ENCODE data around the gene CRAMP1. TPM values are rescaled to one million over a fixed set of nuclear protein-coding genes. Genes with fewer than 3 reads are reported as not detected.
"Not testable (repeated sequence)": the region's sequence is repeated elsewhere in the genome, so short reads cannot be mapped to it uniquely, and the experiment has no call there.

Gene CRAMP1
- total and polyA plus RNA-seq, 2 donors: 4.7 to 12.2 TPM

DNA sequence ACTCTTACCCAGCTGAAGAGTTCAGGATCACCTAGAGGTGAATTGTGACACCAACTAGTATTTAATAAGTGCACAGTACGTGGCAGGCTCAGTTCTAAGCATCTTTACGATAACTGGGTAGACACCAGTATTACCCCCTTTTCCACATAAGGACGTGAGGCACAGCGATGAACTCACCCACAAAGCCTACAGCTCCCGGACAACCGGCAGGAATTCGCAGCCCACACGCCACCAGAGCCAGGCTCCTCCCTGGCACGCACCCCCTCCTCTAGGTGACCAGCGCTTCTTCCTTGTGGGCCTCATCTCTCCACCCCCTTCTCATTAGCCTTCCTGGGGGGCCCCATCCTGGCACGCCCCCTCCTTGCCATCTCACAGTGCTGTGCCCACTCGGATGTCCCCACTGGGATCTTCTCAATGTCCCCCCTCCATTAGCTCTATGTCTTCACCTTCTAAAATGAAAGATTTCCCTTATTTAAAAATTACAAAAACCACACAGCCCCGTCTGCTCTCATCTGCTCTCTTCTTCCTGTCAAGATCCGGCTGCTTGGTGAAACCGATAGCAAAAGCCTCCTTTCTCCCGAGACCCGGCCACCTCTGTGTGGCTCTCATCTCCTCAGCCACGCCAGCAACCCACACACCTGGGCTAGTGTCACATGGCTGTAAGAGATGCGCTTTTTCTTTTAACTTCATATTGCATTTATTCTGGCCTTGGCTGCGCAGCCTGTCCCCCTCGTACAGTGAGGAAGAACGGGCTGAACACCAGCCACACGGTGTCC is 21.0 kb upstream of the CRAMP1 start:
- no peak overlapping the region for H3K4me3 ChIP-seq (ENCODE audit: low read length in 2 of 2)
- no peaks in the 10 kb centered on the region for H3K4me1 ChIP-seq (ENCODE audit: control insufficient read depth in 2 of 2, insufficient read depth in 2 of 2, low read length in 2 of 2)
- no peak for DNase-seq (ENCODE audit: low read depth in 6 of 9, low spot score in 9 of 9)
- no peak overlapping the region for H3K27ac ChIP-seq (ENCODE audit: low read depth in 1 of 2, low read length in 1 of 2)
- no peaks in the 10 kb centered on the region for H3K27me3 ChIP-seq (ENCODE audit: control insufficient read depth in 2 of 2, insufficient read depth in 1 of 2, low read length in 1 of 2)
- no peaks in the 10 kb centered on the region for H3K9me3 ChIP-seq (ENCODE audit: control insufficient read depth in 2 of 2, insufficient read depth in 1 of 2, low read length in 1 of 2)
- 96% methylated on average over 23 of the region's 23 CpGs for WGBS
- peaks cover 3 to 15% of the 10 kb centered on the region in 2 donors for H3K36me3 ChIP-seq (ENCODE audit: control insufficient read depth in 2 of 2, insufficient read depth in 2 of 2, low read length in 1 of 2)

DNA sequence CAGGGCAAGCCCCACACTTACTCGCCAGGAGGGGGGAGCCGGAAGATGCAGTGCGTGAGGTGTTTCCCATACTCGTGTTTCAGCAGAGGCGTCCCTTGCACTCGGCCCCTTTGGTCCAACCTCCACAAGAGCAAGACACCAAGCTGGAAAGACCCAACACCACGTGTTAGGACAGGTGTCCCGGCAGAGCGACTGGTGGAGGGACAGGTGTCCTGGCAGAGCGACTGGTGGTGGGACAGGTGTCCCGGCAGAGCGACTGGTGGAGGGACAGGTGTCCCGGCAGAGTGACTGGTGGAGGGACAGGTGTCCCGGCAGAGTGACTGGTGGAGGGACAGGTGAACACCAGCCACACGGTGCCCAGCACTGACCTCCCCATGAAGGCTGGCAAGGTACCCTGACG is 19.7 kb upstream of the CRAMP1 start:
- no peak overlapping the region for H3K27ac ChIP-seq (ENCODE audit: low read depth in 1 of 2, low read length in 1 of 2)
- H3K27me3 ChIP-seq (ENCODE audit: control insufficient read depth in 2 of 2, insufficient read depth in 1 of 2, low read length in 1 of 2): no peaks in the 10 kb centered on the region
- no peak for DNase-seq (ENCODE audit: low read depth in 6 of 9, low spot score in 9 of 9)
- no peak overlapping the region for H3K4me3 ChIP-seq (ENCODE audit: low read length in 2 of 2)
- H3K9me3 ChIP-seq (ENCODE audit: control insufficient read depth in 2 of 2, insufficient read depth in 1 of 2, low read length in 1 of 2): no peaks in the 10 kb centered on the region
- H3K36me3 ChIP-seq (ENCODE audit: control insufficient read depth in 2 of 2, insufficient read depth in 2 of 2, low read length in 1 of 2): peaks cover 3 to 9% of the 10 kb centered on the region in 2 donors
- WGBS: 97% methylated on average over 16 of the region's 16 CpGs
- H3K4me1 ChIP-seq (ENCODE audit: control insufficient read depth in 2 of 2, insufficient read depth in 2 of 2, low read length in 2 of 2): no peaks in the 10 kb centered on the region

DNA sequence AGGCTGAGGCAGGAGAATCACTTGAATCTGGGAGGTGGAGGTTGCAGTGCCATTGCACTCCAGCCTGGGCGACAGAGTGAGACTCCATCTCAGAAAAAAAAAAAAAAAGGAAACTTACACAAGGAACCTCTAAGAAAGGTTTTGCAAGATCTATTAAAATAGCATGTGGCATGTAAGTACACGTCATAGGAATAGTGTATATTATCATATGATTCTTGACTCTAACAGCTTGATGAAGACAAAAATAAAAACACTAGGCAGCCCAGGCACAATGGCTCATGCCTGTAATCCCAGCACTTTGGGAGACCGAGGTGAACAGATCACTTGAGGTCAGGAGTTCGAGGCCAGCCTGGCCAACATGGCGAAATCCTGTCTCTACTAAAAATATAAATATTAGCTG is 16.6 kb upstream of the CRAMP1 start:
- not testable (repeated sequence) for H3K4me1 ChIP-seq (ENCODE audit: control insufficient read depth in 2 of 2, insufficient read depth in 2 of 2, low read length in 2 of 2); H3K4me3 ChIP-seq (ENCODE audit: low read length in 2 of 2); H3K27ac ChIP-seq (ENCODE audit: low read depth in 1 of 2, low read length in 1 of 2); DNase-seq (ENCODE audit: low read depth in 6 of 9, low spot score in 9 of 9); H3K9me3 ChIP-seq (ENCODE audit: control insufficient read depth in 2 of 2, insufficient read depth in 1 of 2, low read length in 1 of 2); H3K36me3 ChIP-seq (ENCODE audit: control insufficient read depth in 2 of 2, insufficient read depth in 2 of 2, low read length in 1 of 2); H3K27me3 ChIP-seq (ENCODE audit: control insufficient read depth in 2 of 2, insufficient read depth in 1 of 2, low read length in 1 of 2)
- 95% methylated on average over 5 of the region's 5 CpGs for WGBS

DNA sequence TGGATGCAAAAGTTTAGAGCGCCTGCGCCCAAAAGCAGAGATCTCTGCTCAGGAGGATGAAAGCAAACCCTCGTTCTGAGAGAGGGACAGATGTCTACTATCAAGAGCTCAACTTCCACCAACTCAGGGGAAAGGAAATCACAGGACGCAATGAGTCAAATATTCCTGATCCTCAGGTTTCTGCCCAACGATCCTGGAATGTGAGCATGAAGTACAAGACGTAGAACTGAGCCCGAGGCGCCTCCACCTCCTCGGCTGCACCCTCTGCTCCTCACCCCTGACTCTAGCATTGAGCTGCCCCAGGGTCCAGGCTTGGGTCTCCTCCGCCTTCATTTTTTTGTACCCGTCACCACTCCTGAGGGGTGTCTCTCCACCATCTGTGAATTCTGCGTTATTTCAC is 15.6 kb upstream of the CRAMP1 start:
- peaks cover 0 to 6% of the 10 kb centered on the region in 2 donors for H3K36me3 ChIP-seq (ENCODE audit: control insufficient read depth in 2 of 2, insufficient read depth in 2 of 2, low read length in 1 of 2)
- H3K27ac ChIP-seq (ENCODE audit: low read depth in 1 of 2, low read length in 1 of 2): no peak overlapping the region
- H3K4me3 ChIP-seq (ENCODE audit: low read length in 2 of 2): no peak overlapping the region
- H3K27me3 ChIP-seq (ENCODE audit: control insufficient read depth in 2 of 2, insufficient read depth in 1 of 2, low read length in 1 of 2): no peaks in the 10 kb centered on the region
- no peaks in the 10 kb centered on the region for H3K9me3 ChIP-seq (ENCODE audit: control insufficient read depth in 2 of 2, insufficient read depth in 1 of 2, low read length in 1 of 2)
- H3K4me1 ChIP-seq (ENCODE audit: control insufficient read depth in 2 of 2, insufficient read depth in 2 of 2, low read length in 2 of 2): no peaks in the 10 kb centered on the region
- 98% methylated on average over 12 of the region's 12 CpGs for WGBS
- DNase-seq (ENCODE audit: low read depth in 6 of 9, low spot score in 9 of 9): no peak

DNA sequence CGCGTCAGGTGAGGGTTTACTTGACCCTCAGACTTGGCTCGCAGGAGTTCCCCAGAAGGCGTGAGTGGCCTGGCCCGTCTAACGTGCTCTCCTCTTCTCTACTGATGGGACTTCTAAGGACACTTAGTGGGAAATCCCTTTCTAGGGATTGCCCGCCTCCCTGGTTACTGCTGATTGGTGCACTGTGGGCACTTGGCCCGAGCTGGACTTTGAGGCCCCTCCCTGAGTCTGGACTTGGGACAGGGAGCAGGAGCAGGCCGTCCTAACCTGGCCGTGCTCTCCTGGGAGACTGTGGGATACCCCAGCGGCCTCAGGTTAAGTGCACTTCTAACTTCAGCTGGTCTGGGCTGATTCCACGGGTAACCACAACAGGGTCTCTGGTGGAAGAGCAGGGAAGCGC is 15.0 kb upstream of the CRAMP1 start:
- H3K4me1 ChIP-seq (ENCODE audit: control insufficient read depth in 2 of 2, insufficient read depth in 2 of 2, low read length in 2 of 2): no peaks in the 10 kb centered on the region
- no peaks in the 10 kb centered on the region for H3K27me3 ChIP-seq (ENCODE audit: control insufficient read depth in 2 of 2, insufficient read depth in 1 of 2, low read length in 1 of 2)
- no peak for DNase-seq (ENCODE audit: low read depth in 6 of 9, low spot score in 9 of 9)
- no peaks in the 10 kb centered on the region for H3K9me3 ChIP-seq (ENCODE audit: control insufficient read depth in 2 of 2, insufficient read depth in 1 of 2, low read length in 1 of 2)
- H3K4me3 ChIP-seq (ENCODE audit: low read length in 2 of 2): no peak overlapping the region
- WGBS: 96% methylated on average over 13 of the region's 13 CpGs
- peaks cover 0 to 9% of the 10 kb centered on the region in 2 donors for H3K36me3 ChIP-seq (ENCODE audit: control insufficient read depth in 2 of 2, insufficient read depth in 2 of 2, low read length in 1 of 2)
- no peak overlapping the region for H3K27ac ChIP-seq (ENCODE audit: low read depth in 1 of 2, low read length in 1 of 2)

DNA sequence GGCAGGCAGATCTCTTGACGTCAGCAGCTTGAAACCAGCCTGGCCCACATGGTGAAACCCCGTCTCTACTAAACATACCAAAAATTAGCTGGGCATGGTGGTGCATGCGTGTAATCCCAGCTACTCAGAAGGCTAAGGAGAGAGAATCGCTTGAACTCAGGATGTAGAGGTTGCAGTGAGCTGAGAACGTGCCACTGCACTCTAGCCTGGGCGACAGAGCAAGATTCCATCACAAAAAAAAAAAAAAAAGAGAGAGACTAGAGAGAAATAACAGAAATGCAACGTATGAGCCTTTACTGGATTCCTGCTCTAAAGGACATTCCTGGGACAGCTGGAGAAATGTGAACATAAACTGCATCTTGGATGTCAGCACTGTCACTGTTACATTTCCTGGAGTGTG is 11.1 kb upstream of the CRAMP1 start:
- no peaks in the 10 kb centered on the region for H3K4me1 ChIP-seq (ENCODE audit: control insufficient read depth in 2 of 2, insufficient read depth in 2 of 2, low read length in 2 of 2)
- no peak overlapping the region for H3K4me3 ChIP-seq (ENCODE audit: low read length in 2 of 2)
- H3K27ac ChIP-seq (ENCODE audit: low read depth in 1 of 2, low read length in 1 of 2): no peak overlapping the region
- WGBS: 97% methylated on average over 7 of the region's 7 CpGs
- no peaks in the 10 kb centered on the region for H3K27me3 ChIP-seq (ENCODE audit: control insufficient read depth in 2 of 2, insufficient read depth in 1 of 2, low read length in 1 of 2)
- H3K9me3 ChIP-seq (ENCODE audit: control insufficient read depth in 2 of 2, insufficient read depth in 1 of 2, low read length in 1 of 2): no peaks in the 10 kb centered on the region
- DNase-seq (ENCODE audit: low read depth in 6 of 9, low spot score in 9 of 9): no peak
- peaks cover 3 to 20% of the 10 kb centered on the region in 2 donors for H3K36me3 ChIP-seq (ENCODE audit: control insufficient read depth in 2 of 2, insufficient read depth in 2 of 2, low read length in 1 of 2)

DNA sequence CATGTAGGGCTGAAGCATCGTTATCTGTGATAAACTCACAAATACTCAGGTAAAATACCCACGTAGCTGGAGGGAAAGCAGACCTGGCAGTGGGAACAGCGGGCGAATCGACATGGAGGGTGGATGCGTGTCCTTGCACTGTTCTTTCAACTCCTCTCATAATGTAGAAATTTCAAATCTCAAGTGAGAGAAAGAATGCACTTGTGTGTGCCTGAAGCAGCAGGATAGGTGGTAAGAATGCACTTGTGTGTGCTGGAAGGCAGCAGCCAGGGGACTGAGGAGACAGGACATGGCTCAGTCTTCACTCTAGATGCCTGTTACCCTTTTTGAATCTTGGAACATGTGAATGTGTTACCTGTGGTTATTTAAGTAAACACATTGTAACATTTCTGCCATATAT is 10.7 kb upstream of the CRAMP1 start:
- peaks cover 6 to 22% of the 10 kb centered on the region in 2 donors for H3K36me3 ChIP-seq (ENCODE audit: control insufficient read depth in 2 of 2, insufficient read depth in 2 of 2, low read length in 1 of 2)
- H3K27me3 ChIP-seq (ENCODE audit: control insufficient read depth in 2 of 2, insufficient read depth in 1 of 2, low read length in 1 of 2): no peaks in the 10 kb centered on the region
- no peaks in the 10 kb centered on the region for H3K9me3 ChIP-seq (ENCODE audit: control insufficient read depth in 2 of 2, insufficient read depth in 1 of 2, low read length in 1 of 2)
- 97% methylated on average over 6 of the region's 6 CpGs for WGBS
- no peak for DNase-seq (ENCODE audit: low read depth in 6 of 9, low spot score in 9 of 9)
- no peak overlapping the region for H3K27ac ChIP-seq (ENCODE audit: low read depth in 1 of 2, low read length in 1 of 2)
- H3K4me1 ChIP-seq (ENCODE audit: control insufficient read depth in 2 of 2, insufficient read depth in 2 of 2, low read length in 2 of 2): no peaks in the 10 kb centered on the region
- H3K4me3 ChIP-seq (ENCODE audit: low read length in 2 of 2): no peak overlapping the region

DNA sequence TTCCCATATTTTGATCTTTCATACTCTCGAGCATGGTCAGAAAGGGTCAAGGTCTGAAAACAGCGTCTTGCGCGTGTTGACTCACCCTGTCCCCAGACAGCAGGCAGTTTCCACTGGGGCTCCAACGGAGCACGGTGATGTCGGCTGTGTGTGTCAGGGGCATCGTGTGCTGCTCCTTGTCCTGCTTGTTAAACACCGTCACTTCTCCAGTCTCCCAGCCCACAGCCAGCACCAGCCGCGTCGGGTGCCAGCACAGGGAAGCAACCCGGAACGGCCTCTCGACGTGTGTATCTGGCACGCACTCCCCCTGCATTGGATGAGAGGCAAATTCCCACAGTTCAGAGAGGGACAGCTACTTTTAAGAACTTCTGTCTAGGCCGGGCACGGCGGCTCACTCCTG is 9.9 kb upstream of the CRAMP1 start:
- WGBS: 98% methylated on average over 20 of the region's 20 CpGs
- no peaks in the 10 kb centered on the region for H3K4me1 ChIP-seq (ENCODE audit: control insufficient read depth in 2 of 2, insufficient read depth in 2 of 2, low read length in 2 of 2)
- no peaks in the 10 kb centered on the region for H3K27me3 ChIP-seq (ENCODE audit: control insufficient read depth in 2 of 2, insufficient read depth in 1 of 2, low read length in 1 of 2)
- H3K9me3 ChIP-seq (ENCODE audit: control insufficient read depth in 2 of 2, insufficient read depth in 1 of 2, low read length in 1 of 2): no peaks in the 10 kb centered on the region
- DNase-seq (ENCODE audit: low read depth in 6 of 9, low spot score in 9 of 9): no peak
- peaks cover 6 to 28% of the 10 kb centered on the region in 2 donors for H3K36me3 ChIP-seq (ENCODE audit: control insufficient read depth in 2 of 2, insufficient read depth in 2 of 2, low read length in 1 of 2)
- H3K27ac ChIP-seq (ENCODE audit: low read depth in 1 of 2, low read length in 1 of 2): no peak overlapping the region
- H3K4me3 ChIP-seq (ENCODE audit: low read length in 2 of 2): no peak overlapping the region

DNA sequence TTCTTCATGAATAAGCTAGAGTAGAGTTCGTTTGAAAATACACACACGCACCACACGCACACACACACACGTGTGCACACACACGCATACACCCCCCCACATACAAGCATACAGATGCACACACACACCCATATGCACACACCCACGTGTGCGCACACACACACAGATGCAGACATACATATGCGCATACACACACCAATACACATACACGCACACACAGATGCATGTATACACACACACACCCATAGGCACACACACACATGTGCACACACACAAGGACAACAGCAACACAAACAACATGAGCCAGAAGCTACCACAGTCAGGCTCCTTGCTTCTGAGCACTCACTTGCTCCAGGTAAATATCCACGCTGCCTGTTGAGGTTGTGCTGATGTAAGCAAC is 5.4 kb upstream of the CRAMP1 start:
- 97% methylated on average over 10 of the region's 10 CpGs for WGBS
- H3K9me3 ChIP-seq (ENCODE audit: control insufficient read depth in 2 of 2, insufficient read depth in 1 of 2, low read length in 1 of 2): peaks cover 0 to 13% of the 10 kb centered on the region in 2 donors
- H3K36me3 ChIP-seq (ENCODE audit: control insufficient read depth in 2 of 2, insufficient read depth in 2 of 2, low read length in 1 of 2): peaks cover 6 to 21% of the 10 kb centered on the region in 2 donors
- DNase-seq (ENCODE audit: low read depth in 6 of 9, low spot score in 9 of 9): no peak
- no peak overlapping the region for H3K27ac ChIP-seq (ENCODE audit: low read depth in 1 of 2, low read length in 1 of 2)
- peaks cover 0 to 12% of the 10 kb centered on the region in 2 donors for H3K27me3 ChIP-seq (ENCODE audit: control insufficient read depth in 2 of 2, insufficient read depth in 1 of 2, low read length in 1 of 2)
- H3K4me1 ChIP-seq (ENCODE audit: control insufficient read depth in 2 of 2, insufficient read depth in 2 of 2, low read length in 2 of 2): peaks cover 13 to 22% of the 10 kb centered on the region in 2 donors
- no peak overlapping the region for H3K4me3 ChIP-seq (ENCODE audit: low read length in 2 of 2)

Measured in thymus (tissue), 11 donors.